T-helper 2 cell treated with Interferon-gamma antibody and Interleukin-4, amounts not matched to agents 5 μg/mL and 100 μg/mL, for 36 hours (primary cell): ENCODE measurements around the gene NUP153.
"Not testable (repeated sequence)": the region's sequence is repeated elsewhere in the genome, so short reads cannot be mapped to it uniquely, and the experiment has no call there.

ENCODE experiments used
- DNase-seq: peaks from one replicate; pipeline ENCODE4 v3.0.0; 2021; ENCODE audit warnings: low spot score
- H3K27ac Mint-ChIP-seq: one replicate; pipeline ENCODE4 v1.8.0; 2021; ENCODE audit warnings: mild to moderate bottlenecking, mixed read lengths
- H3K27me3 Mint-ChIP-seq: one replicate; pipeline ENCODE4 v1.8.0; 2021; ENCODE audit warnings: low read depth, mixed read lengths
- H3K36me3 Mint-ChIP-seq: one replicate; pipeline ENCODE4 v1.8.0; 2021; ENCODE audit warnings: low read depth, mixed read lengths
- H3K4me1 Mint-ChIP-seq: one replicate; pipeline ENCODE4 v1.8.0; 2021; ENCODE audit warnings: low read depth, mixed read lengths
- H3K4me3 Mint-ChIP-seq: one replicate; pipeline ENCODE4 v1.8.0; 2022; ENCODE audit warnings: mild to moderate bottlenecking, moderate library complexity, mixed read lengths
- H3K9me3 Mint-ChIP-seq: one replicate; pipeline ENCODE4 v1.8.0; 2021; ENCODE audit warnings: mixed read lengths

Gene NUP153

GRCh38 chr6:17593246-17593645 lies 113.5 kb downstream of the NUP153 start:
- no peak for DNase-seq
- Mint-ChIP-seq H3K36me3 (no peaks in the 10 kb centered on the region), H3K9me3 (no peaks in the 10 kb centered on the region), H3K4me1 (peaks cover 4% of the 10 kb centered on the region), H3K27ac (no peak overlapping the region), H3K4me3 (no peak overlapping the region), H3K27me3 (peaks cover 13% of the 10 kb centered on the region)

DNA sequence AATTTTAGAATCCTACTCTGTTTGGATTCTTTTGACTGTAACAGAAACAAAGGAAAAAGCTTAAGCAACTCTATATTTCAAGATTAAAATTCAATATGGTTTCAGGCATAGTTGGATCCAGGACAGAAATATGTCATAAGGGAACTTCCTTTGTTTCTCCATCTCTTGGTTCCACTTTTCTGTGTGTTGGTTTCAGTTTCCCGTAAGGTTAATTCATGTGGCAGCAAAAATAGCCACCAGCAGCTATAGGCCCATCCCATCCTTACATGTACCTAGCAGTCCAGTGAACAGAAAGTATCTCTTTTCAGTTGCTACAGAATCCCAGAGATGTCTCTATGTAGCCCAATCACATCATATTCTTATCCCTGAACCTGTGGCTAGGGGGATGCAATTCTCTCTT lies 115.4 kb downstream of the NUP153 start:
- Mint-ChIP-seq H3K27me3 (peaks cover 10% of the 10 kb centered on the region), H3K9me3 (no peaks in the 10 kb centered on the region), H3K27ac (no peak overlapping the region), H3K4me1 (peaks cover 4% of the 10 kb centered on the region), H3K4me3 (no peak overlapping the region), H3K36me3 (no peaks in the 10 kb centered on the region)
- no peak for DNase-seq

DNA sequence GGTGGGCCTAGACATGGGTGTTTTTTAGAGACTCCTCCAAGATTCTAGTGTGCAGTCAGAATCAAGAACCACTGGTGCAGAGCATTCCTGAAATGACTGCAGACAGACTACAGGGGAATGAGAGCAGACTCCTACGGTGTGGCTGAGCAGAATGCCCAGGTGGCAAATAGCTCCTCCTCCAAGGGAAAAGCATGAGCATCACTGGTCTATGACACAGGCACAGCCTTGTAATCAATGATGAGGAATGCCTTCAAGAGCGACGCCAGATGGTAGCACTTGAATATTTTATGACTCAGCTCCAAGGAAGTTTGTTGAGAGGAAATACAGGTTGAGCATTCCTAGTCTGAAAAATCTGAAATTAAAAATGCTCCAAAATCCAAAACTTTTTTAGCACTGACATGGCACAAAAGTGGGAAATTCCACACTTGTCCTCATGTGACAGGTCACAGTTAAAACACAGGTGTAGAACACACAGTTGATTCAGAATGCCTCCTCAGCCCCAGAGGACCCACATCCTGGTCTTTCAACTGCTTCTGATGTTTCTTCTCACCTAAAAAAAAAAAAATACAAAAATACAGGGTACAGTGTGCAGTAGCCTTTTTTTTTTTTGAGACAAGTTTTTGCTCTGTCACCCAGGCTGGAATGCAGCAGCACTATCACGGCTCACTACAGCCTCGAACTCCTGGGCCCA lies 117.2 kb downstream of the NUP153 start:
- no peak overlapping the region for H3K27ac Mint-ChIP-seq
- peaks cover 4% of the 10 kb centered on the region for H3K4me1 Mint-ChIP-seq
- no peak for DNase-seq
- H3K4me3 Mint-ChIP-seq = no peak overlapping the region
- no peaks in the 10 kb centered on the region for H3K36me3 Mint-ChIP-seq
- H3K27me3 Mint-ChIP-seq = peaks cover 6% of the 10 kb centered on the region
- H3K9me3 Mint-ChIP-seq = no peaks in the 10 kb centered on the region

DNA sequence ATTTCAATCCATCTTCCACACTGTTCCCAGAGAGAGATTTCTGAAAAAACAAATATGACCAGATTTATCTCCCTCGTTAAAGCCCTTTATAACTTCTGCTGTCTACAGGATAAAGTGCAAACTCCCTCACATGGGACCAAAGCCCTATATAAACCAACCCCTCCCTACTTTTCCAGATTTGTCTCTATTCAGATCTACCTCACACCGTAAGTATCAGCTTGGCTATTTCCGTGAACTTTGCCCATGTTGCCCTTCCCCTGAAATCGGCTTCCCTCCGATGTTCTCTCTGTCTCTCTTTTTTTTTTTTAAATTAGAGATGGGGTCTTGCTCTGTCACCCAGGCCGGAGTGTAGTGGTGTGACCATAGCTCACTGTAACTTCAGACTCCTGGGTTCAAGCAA lies 118.7 kb downstream of the NUP153 start:
- H3K36me3 Mint-ChIP-seq = no peaks in the 10 kb centered on the region
- H3K9me3 Mint-ChIP-seq = no peaks in the 10 kb centered on the region
- no peak for DNase-seq
- no peak overlapping the region for H3K4me3 Mint-ChIP-seq
- H3K27ac Mint-ChIP-seq = no peak overlapping the region
- H3K4me1 Mint-ChIP-seq = peaks cover 9% of the 10 kb centered on the region
- H3K27me3 Mint-ChIP-seq = peaks cover 3% of the 10 kb centered on the region

DNA sequence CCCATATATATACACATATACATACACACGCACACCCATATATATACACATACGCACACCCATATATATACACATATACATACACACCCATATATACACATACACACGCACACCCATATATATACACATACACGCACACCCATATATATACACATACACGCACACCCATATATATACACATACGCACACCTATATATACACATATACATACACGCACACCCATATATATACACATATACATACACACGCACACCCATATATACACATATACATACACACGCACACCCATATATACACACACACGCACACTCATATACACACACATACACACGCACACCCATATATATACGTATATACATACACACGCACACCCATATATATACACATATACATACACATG lies 120.1 kb downstream of the NUP153 start:
- not testable (repeated sequence) for H3K9me3 Mint-ChIP-seq, DNase-seq, H3K27ac Mint-ChIP-seq, H3K4me3 Mint-ChIP-seq, H3K4me1 Mint-ChIP-seq, H3K36me3 Mint-ChIP-seq, H3K27me3 Mint-ChIP-seq

DNA sequence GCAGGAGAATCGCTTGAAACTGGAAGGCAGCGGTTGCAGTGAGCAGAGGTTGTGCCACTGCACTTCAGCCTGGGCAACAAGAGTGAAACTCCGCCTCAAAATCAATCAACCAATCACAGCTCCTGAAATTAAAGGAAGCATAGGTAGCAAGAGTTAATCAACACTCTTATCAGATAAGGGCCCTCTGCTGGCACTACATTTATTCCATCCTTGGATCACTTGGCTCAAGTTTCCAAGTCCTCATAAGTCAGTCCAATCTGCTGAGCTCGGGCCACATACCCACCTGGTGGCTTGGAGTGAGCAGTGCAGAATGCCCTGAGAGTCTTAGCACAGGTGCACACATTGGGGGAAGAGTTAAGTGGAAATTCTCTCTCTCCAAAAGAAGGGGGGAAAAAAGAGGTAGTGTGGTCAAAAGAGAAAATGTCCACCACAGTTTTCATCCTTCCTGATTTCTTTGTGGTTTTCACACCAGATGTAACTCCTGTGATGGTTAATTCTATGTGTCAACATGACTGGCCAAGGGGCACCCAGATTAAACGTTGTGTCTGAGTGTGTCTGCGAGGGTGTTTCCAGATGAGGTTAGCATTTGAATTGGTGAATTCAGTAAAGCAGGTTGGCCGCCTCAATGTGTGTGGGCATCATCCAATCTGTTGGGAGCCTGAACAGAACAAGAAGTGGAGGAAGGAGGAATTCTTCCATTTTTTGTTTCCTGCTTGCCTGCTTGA lies 120.8 kb downstream of the NUP153 start:
- peaks cover 7% of the 10 kb centered on the region for H3K27me3 Mint-ChIP-seq
- peaks cover 6% of the 10 kb centered on the region for H3K4me1 Mint-ChIP-seq
- H3K9me3 Mint-ChIP-seq = no peaks in the 10 kb centered on the region
- no peak overlapping the region for H3K27ac Mint-ChIP-seq
- no peaks in the 10 kb centered on the region for H3K36me3 Mint-ChIP-seq
- no peak for DNase-seq
- no peak overlapping the region for H3K4me3 Mint-ChIP-seq

GRCh38 chr6:17584241-17584803 lies 122.4 kb downstream of the NUP153 start:
- no peak overlapping the region for H3K27ac Mint-ChIP-seq
- H3K9me3 Mint-ChIP-seq = no peaks in the 10 kb centered on the region
- peaks cover 9% of the 10 kb centered on the region for H3K27me3 Mint-ChIP-seq
- no peaks in the 10 kb centered on the region for H3K36me3 Mint-ChIP-seq
- DNase-seq = no peak
- H3K4me3 Mint-ChIP-seq = no peak overlapping the region
- H3K4me1 Mint-ChIP-seq = peaks cover 7% of the 10 kb centered on the region

GRCh38 chr6:17583811-17584210 lies 122.9 kb downstream of the NUP153 start:
- Mint-ChIP-seq H3K36me3 (no peaks in the 10 kb centered on the region), H3K9me3 (no peaks in the 10 kb centered on the region), H3K4me1 (peaks cover 7% of the 10 kb centered on the region), H3K4me3 (no peak overlapping the region), H3K27ac (no peak overlapping the region), H3K27me3 (peaks cover 9% of the 10 kb centered on the region)
- DNase-seq = no peak

GRCh38 chr6:17581282-17581681 lies 125.4 kb downstream of the NUP153 start:
- H3K27ac Mint-ChIP-seq, H3K27me3 Mint-ChIP-seq, H3K4me1 Mint-ChIP-seq, H3K9me3 Mint-ChIP-seq, DNase-seq, H3K36me3 Mint-ChIP-seq: not testable (repeated sequence)
- peak overlapping the region; percentile 53 for H3K4me3 Mint-ChIP-seq

- peak overlapping the region; percentile 63 for H3K27ac Mint-ChIP-seq
- H3K4me1 Mint-ChIP-seq = peaks cover 7% of the 10 kb centered on the region
- DNase-seq = peak; percentile 25
- peaks cover 9% of the 10 kb centered on the region for H3K27me3 Mint-ChIP-seq
- H3K4me3 Mint-ChIP-seq = peak overlapping the region; percentile 74
- peaks cover 8% of the 10 kb centered on the region for H3K9me3 Mint-ChIP-seq
- H3K36me3 Mint-ChIP-seq = no peaks in the 10 kb centered on the region
Observed at GRCh38 chr6:17580518-17581048, 126.1 kb downstream of the NUP153 start.

- Mint-ChIP-seq H3K4me1 (peaks cover 3% of the 10 kb centered on the region), H3K27me3 (peaks cover 9% of the 10 kb centered on the region), H3K36me3 (no peaks in the 10 kb centered on the region), H3K9me3 (peaks cover 8% of the 10 kb centered on the region), H3K27ac (no peak overlapping the region), H3K4me3 (no peak overlapping the region)
- DNase-seq = no peak
Observed at GRCh38 chr6:17577059-17577458, 129.7 kb downstream of the NUP153 start.

- no peaks in the 10 kb centered on the region for H3K27me3 Mint-ChIP-seq
- H3K4me1 Mint-ChIP-seq = no peaks in the 10 kb centered on the region
- DNase-seq = no peak
- H3K9me3 Mint-ChIP-seq = peaks cover 8% of the 10 kb centered on the region
- no peaks in the 10 kb centered on the region for H3K36me3 Mint-ChIP-seq
- no peak overlapping the region for H3K27ac Mint-ChIP-seq
- H3K4me3 Mint-ChIP-seq = no peak overlapping the region
Observed at GRCh38 chr6:17574866-17575560, 131.7 kb downstream of the NUP153 start.

GRCh38 chr6:17565399-17565798 lies 141.3 kb downstream of the NUP153 start:
- DNase-seq = no peak
- Mint-ChIP-seq H3K4me1 (no peaks in the 10 kb centered on the region), H3K4me3 (no peak overlapping the region), H3K36me3 (peaks cover 1% of the 10 kb centered on the region), H3K27me3 (peaks cover 3% of the 10 kb centered on the region), H3K9me3 (peaks cover 22% of the 10 kb centered on the region), H3K27ac (no peak overlapping the region)
